WTC11 (cell line): ENCODE data around the gene RRP8. TPM values are rescaled to one million over a fixed set of nuclear protein-coding genes. Genes with fewer than 3 reads are reported as not detected.

Experiments used
- ATAC-seq: fragments of 200-7000 bp; cut with Tn5 transposase; 2 replicates; pipeline ENCODE4 v1.10.0; 2021; ENCODE audit warnings: mild to moderate bottlenecking, moderate library complexity
- CTCF ChIA-PET: fragments of 300-600 bp; sonication (Branson Sonifier 250); formaldehyde crosslinking; loops from one replicate; lab custom pipeline; 2021; ENCODE audit warnings: antibody characterized with exemption; lab: Charles Lee
- POLR2A ChIA-PET: fragments of 350-600 bp; sonication (Branson Sonifier 250); formaldehyde crosslinking; loops from one replicate; lab custom pipeline; 2021; ENCODE audit warnings: antibody characterized with exemption; lab: Charles Lee
- DNase-seq: peaks from one replicate; pipeline ENCODE4 v3.0.0; 2021; ENCODE audit warnings: low spot score
- H3K27ac Mint-ChIP-seq: 2 replicates; pipeline ENCODE4 v1.8.0; 2021; ENCODE audit warnings: mixed read lengths
- H3K27me3 Mint-ChIP-seq: 2 replicates; pipeline ENCODE4 v1.8.0; 2021; ENCODE audit warnings: low read depth, mild to moderate bottlenecking, moderate library complexity, mixed read lengths
- H3K36me3 Mint-ChIP-seq: 2 replicates; pipeline ENCODE4 v1.8.0; 2021; ENCODE audit warnings: mixed read lengths
- H3K4me1 Mint-ChIP-seq: 2 replicates; pipeline ENCODE4 v1.8.0; 2022; ENCODE audit warnings: mixed read lengths
- H3K4me3 Mint-ChIP-seq: 2 replicates; pipeline ENCODE4 v1.8.0; 2021; ENCODE audit warnings: mild to moderate bottlenecking, moderate library complexity, mixed read lengths
- H3K9me3 Mint-ChIP-seq: 2 replicates; pipeline ENCODE4 v1.8.0; 2021; ENCODE audit warnings: mixed read lengths
- CREM ChIP-seq: sonication (generic); formaldehyde crosslinking; IDR thresholded peaks from 2 replicates; pipeline ENCODE4 v1.8.1; 2022; ENCODE audit warnings: mild to moderate bottlenecking, missing genetic modification reagents, moderate library complexity
- GABPB1 ChIP-seq: sonication (generic); formaldehyde crosslinking; IDR thresholded peaks from 2 replicates; pipeline ENCODE4 v1.8.1; 2023; ENCODE audit warnings: mild to moderate bottlenecking, missing genetic modification reagents
- IRF2 ChIP-seq: sonication (generic); formaldehyde crosslinking; IDR thresholded peaks from 2 replicates; pipeline ENCODE4 v1.8.0; 2022; ENCODE audit warnings: low read depth, missing genetic modification reagents, borderline replicate concordance
- NFE2L1 ChIP-seq: sonication (generic); formaldehyde crosslinking; IDR thresholded peaks from 2 replicates; pipeline ENCODE4 v1.8.1; 2023; ENCODE audit warnings: missing genetic modification reagents
- NFYB ChIP-seq: sonication (generic); formaldehyde crosslinking; conservative IDR thresholded peaks from 2 replicates; pipeline ENCODE4 v1.8.0; 2022; ENCODE audit warnings: low read depth, missing genetic modification reagents
- NR3C1 ChIP-seq: sonication (generic); formaldehyde crosslinking; conservative IDR thresholded peaks from 2 replicates; pipeline ENCODE4 v1.8.1; 2023; ENCODE audit warnings: low read depth, mild to moderate bottlenecking, missing genetic modification reagents
- OVOL2 ChIP-seq: fragments of 250-450 bp; sonication (Bioruptor Pico); IDR thresholded peaks from 2 replicates; pipeline ENCODE4 v1.9.0; 2021; ENCODE audit warnings: mild to moderate bottlenecking, borderline replicate concordance
- SOX15 ChIP-seq: fragments of 250-450 bp; sonication (Bioruptor Pico); IDR thresholded peaks from 2 replicates; pipeline ENCODE4 v1.9.0; 2021; ENCODE audit warnings: mild to moderate bottlenecking
- TEAD4 ChIP-seq: sonication (generic); formaldehyde crosslinking; IDR thresholded peaks from 2 replicates; pipeline ENCODE4 v1.8.0; 2022; ENCODE audit warnings: mild to moderate bottlenecking, missing genetic modification reagents
- ZNF263 ChIP-seq: sonication (generic); formaldehyde crosslinking; IDR thresholded peaks from 2 replicates; pipeline ENCODE4 v1.8.1; 2022; ENCODE audit warnings: low read depth, mild to moderate bottlenecking, moderate library complexity, missing genetic modification reagents
- ZNF317 ChIP-seq: sonication (generic); formaldehyde crosslinking; IDR thresholded peaks from 2 replicates; pipeline ENCODE4 v1.8.1; 2023; ENCODE audit warnings: low read depth, mild to moderate bottlenecking, moderate library complexity, missing genetic modification reagents, borderline replicate concordance
- ZNF396 ChIP-seq: fragments of 250-450 bp; sonication (Bioruptor Pico); IDR thresholded peaks from 2 replicates; pipeline ENCODE4 v1.8.0; 2021; ENCODE audit warnings: mild to moderate bottlenecking, moderate library complexity, borderline replicate concordance
- ZNF671 ChIP-seq: fragments of 250-450 bp; sonication (Bioruptor Pico); IDR thresholded peaks from 2 replicates; pipeline ENCODE4 v1.8.0; 2021; ENCODE audit warnings: mild to moderate bottlenecking
- total RNA-seq: library from RNA; stranded (reverse); gene quantifications from 3 replicates; pipeline ENCODE4 v1.2.3, GENCODE V29; 2021
- TF ChIP-seq, protein P1 (sequence below): sonication (generic); formaldehyde crosslinking; IDR thresholded peaks from 2 replicates; pipeline ENCODE4 v1.8.1; 2023; ENCODE audit warnings: mild to moderate bottlenecking, missing genetic modification reagents
- TF ChIP-seq, protein P2 (sequence below): fragments of 250-450 bp; sonication (Bioruptor Pico); IDR thresholded peaks from 2 replicates; pipeline ENCODE4 v1.9.0; 2021; ENCODE audit warnings: mild to moderate bottlenecking
- TF ChIP-seq, protein P3 (sequence below): sonication (generic); formaldehyde crosslinking; IDR thresholded peaks from 2 replicates; pipeline ENCODE4 v1.8.0; 2023; ENCODE audit warnings: mild to moderate bottlenecking, missing genetic modification reagents
- TF ChIP-seq, protein P4 (sequence below): fragments of 250-450 bp; sonication (Bioruptor Pico); conservative IDR thresholded peaks from 2 replicates; pipeline ENCODE4 v1.9.0; 2021; ENCODE audit warnings: mild to moderate bottlenecking

RRP8 gene
- total RNA-seq, 1 experiment from 2014 or later = 15.0 TPM

DNA sequence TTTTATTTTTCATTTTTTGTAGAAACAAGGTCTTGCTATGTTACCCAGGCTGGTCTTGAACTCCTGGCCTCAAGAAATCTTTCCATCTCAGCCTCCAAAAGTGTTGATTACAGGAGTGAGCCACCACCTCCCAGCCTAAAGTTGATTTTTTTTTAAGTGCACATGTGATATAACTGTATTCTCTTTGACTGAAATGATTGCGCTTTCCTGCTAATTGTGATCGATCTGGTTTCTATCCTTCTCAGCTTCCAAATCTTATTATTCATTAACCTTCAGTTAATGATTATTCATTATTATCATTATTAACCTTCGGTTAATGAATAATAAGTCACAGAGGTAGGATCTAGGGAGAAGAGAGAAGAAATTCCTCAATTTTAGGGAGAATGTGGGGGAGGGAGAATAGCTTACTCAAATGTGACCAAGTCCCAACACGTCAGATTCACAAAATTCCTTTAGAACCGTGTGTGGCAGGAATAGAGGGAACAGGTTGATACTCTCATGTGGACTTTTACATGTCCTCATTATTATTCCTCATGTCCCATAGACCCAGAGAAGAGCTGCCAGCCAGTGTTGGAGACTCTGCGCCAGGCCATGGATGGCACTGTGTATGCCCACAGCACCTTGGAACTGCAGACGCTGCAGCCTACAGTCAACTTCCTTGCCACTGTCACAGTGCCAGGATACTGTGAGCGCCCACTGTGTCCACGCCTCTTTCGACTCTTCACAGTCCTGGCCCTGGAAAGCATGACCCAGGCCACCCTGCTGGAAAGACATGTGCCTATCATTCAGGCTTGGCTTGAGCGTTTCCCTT is 47.1 kb downstream of the RRP8 start:
- no peaks in the 10 kb centered on the region for H3K4me1 Mint-ChIP-seq

DNA sequence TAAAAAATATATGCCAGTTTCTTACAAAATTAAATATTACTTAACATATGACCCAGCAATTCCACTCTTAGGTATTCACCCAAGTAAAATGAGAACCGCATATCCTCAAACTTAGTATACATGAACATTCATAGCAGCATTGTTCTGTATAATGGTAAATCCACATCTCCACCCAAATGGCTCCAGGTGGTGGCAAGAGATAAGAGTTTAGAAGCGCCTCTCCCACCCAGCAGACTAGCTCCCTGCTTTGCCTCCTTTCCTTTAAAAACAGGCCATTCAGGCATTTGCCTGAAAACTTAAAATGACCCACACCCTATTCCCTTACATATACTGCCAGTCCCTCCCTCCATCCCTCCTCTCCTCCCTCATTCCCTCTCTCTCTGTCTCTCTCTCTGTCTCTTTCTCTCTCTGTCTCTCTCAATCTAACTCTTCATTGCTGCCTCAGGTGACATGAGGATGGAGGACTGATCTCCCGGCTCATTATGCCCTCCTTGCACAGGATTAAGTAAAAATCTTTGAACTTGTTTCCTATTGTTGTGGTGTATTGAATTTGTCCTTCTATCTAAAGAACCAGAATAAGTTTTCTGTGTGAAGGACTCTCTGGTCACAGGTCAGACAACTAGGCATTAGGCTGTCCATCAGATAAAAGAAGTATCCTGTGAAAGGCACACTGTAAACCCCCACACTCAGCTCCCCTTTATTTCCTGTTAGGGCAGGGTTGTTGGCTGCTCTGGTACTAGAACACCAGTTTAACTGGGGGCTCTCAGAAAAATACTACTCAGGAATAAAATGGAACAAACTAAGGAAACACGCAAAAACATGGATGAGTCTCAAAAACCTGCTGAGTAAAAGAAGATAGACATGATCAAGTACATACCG is 48.3 kb downstream of the RRP8 start:
- Mint-ChIP-seq H3K9me3 (no peaks in the 10 kb centered on the region), H3K27ac (no peak overlapping the region), H3K4me1 (no peaks in the 10 kb centered on the region), H3K36me3 (no peaks in the 10 kb centered on the region), H3K4me3 (no peak overlapping the region), H3K27me3 (peaks cover 2% of the 10 kb centered on the region; the same call in 1 of the 2 replicates)
- TF ChIP-seq, protein P1, sequence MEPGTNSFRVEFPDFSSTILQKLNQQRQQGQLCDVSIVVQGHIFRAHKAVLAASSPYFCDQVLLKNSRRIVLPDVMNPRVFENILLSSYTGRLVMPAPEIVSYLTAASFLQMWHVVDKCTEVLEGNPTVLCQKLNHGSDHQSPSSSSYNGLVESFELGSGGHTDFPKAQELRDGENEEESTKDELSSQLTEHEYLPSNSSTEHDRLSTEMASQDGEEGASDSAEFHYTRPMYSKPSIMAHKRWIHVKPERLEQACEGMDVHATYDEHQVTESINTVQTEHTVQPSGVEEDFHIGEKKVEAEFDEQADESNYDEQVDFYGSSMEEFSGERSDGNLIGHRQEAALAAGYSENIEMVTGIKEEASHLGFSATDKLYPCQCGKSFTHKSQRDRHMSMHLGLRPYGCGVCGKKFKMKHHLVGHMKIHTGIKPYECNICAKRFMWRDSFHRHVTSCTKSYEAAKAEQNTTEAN (CRISPR knock-in tag) = no peak
- TF ChIP-seq ZNF317 (CRISPR knock-in tag) (no peak), NFE2L1 (CRISPR knock-in tag) (no peak), GABPB1 (CRISPR knock-in tag) (no peak), ZNF396 (no peak), ZNF263 (CRISPR knock-in tag) (no peak), NR3C1 (CRISPR knock-in tag) (no peak), TEAD4 (CRISPR knock-in tag) (no peak), SOX15 (CRISPR knock-in tag) (no peak), ZNF671 (CRISPR knock-in tag) (no peak)
- TF ChIP-seq, protein P2, sequence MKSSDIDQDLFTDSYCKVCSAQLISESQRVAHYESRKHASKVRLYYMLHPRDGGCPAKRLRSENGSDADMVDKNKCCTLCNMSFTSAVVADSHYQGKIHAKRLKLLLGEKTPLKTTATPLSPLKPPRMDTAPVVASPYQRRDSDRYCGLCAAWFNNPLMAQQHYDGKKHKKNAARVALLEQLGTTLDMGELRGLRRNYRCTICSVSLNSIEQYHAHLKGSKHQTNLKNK = no peak
- TF ChIP-seq, protein P3, sequence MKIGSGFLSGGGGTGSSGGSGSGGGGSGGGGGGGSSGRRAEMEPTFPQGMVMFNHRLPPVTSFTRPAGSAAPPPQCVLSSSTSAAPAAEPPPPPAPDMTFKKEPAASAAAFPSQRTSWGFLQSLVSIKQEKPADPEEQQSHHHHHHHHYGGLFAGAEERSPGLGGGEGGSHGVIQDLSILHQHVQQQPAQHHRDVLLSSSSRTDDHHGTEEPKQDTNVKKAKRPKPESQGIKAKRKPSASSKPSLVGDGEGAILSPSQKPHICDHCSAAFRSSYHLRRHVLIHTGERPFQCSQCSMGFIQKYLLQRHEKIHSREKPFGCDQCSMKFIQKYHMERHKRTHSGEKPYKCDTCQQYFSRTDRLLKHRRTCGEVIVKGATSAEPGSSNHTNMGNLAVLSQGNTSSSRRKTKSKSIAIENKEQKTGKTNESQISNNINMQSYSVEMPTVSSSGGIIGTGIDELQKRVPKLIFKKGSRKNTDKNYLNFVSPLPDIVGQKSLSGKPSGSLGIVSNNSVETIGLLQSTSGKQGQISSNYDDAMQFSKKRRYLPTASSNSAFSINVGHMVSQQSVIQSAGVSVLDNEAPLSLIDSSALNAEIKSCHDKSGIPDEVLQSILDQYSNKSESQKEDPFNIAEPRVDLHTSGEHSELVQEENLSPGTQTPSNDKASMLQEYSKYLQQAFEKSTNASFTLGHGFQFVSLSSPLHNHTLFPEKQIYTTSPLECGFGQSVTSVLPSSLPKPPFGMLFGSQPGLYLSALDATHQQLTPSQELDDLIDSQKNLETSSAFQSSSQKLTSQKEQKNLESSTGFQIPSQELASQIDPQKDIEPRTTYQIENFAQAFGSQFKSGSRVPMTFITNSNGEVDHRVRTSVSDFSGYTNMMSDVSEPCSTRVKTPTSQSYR (CRISPR knock-in tag) = no peak
- TF ChIP-seq, protein P4, sequence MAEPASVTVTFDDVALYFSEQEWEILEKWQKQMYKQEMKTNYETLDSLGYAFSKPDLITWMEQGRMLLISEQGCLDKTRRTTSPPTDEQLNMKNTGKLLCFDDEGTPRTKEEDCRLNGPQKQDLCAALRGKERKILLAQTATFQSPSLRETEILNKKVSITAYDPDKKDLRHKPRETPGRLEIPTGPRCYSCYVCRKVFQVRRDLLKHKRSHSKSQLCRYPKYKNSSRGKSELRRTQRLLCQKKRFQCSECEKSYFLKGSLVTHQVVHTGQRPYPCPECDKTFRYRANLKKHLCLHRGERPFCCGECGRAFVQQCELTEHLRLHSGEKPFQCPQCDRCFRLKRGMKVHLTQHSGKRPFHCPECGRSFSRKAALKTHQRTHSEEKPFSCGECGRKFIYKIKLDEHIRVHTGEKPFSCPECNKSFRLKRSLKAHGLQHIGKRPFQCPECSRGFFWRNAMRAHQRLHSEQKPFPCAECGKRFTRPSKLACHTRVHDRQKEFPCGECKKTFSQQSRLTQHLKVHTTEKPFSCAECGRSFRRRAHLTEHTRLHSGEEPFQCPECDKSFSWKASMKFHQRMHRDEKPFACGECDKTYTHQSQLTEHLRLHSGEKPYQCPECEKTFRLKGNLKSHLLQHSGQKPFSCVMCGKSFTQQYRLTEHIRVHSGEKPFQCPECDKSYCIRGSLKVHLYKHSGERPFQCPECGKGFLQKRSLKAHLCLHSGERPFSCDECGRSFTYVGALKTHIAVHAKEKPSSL (CRISPR knock-in tag) = no peak
- POLR2A ChIA-PET = no interaction called here
- CTCF ChIA-PET = interaction anchor here (0.6 to 1.5 kb wide), 3 partner anchors 24 to 202 kb away, joined by 3 to 5 read pairs (median 3); no protein-coding TSS in a partner anchor
- DNase-seq (no peak), ATAC-seq (no peak)

More for the DNA sequence above, 47.1 kb downstream of the RRP8 start:
- POLR2A ChIA-PET = no interaction called here
- CTCF ChIA-PET = interaction anchor here (0.8 to 1.5 kb wide), 2 partner anchors 177 to 203 kb away, joined by 3 to 5 read pairs; no protein-coding TSS in a partner anchor
- ATAC-seq = no peak
- Mint-ChIP-seq H3K9me3 (no peaks in the 10 kb centered on the region), H3K27ac (no peak overlapping the region), H3K4me3 (no peak overlapping the region), H3K36me3 (no peaks in the 10 kb centered on the region), H3K27me3 (peaks cover 2% of the 10 kb centered on the region; the same call in 1 of the 2 replicates)
- TF ChIP-seq ZNF396 (no peak), IRF2 (CRISPR knock-in tag) (no peak), CREM (CRISPR knock-in tag) (no peak), OVOL2 (no peak), NFYB (CRISPR knock-in tag) (no peak)
- no peak for DNase-seq
